Measurements from ENCODE around the gene GBF1. TPM values are rescaled to one million over a fixed set of nuclear protein-coding genes. Genes with fewer than 3 reads are reported as not detected.

GBF1 gene
- total RNA-seq, 1 experiment from 2014 or later = 28.3 TPM

GRCh38 chr10:102410429-102411073, 165.2 kb downstream of the GBF1 start:
- no peaks in the 10 kb centered on the region for H3F3A ChIP-seq (ENCODE audit: insufficient read depth, low read depth)
- no peaks in the 10 kb centered on the region for H3K36me3 ChIP-seq (ENCODE audit: low read depth)
- H3K4me1 ChIP-seq (replicated peaks; ENCODE audit: insufficient read depth) = no peaks in the 10 kb centered on the region
- intact Hi-C loops (cut with micrococcal nuclease; ENCODE audit: unreplicated experiment) = no loop called here
- ChIA-PET POLR2A (ENCODE audit: unreplicated experiment) (no interaction called here), CTCF (no interaction called here)
- no peak for DNase-seq
- no TSS peak for BruUV-seq (replicated peaks)
- H4K20me1 ChIP-seq (ENCODE audit: insufficient read depth) = no peaks in the 10 kb centered on the region
- H2AFZ ChIP-seq = no peak overlapping the region
- no peaks in the 10 kb centered on the region for H3K9me3 ChIP-seq (ENCODE audit: insufficient read depth, low read depth)
- no peak overlapping the region for H3K4me3 ChIP-seq
- no peak overlapping the region for H3K4me2 ChIP-seq
- no peak for TF ChIP-seq CTCF (conservative IDR thresholded peaks at IDR 0.05)
- TF ChIP-seq EZH2 (IDR thresholded peaks at IDR 0.05; ENCODE audit: low read depth) = no peak
- H3K9me2 ChIP-seq (ENCODE audit: insufficient read depth) = no peaks in the 10 kb centered on the region
- peaks cover 47% of the 10 kb centered on the region for H3K27me3 ChIP-seq (ENCODE audit: insufficient read depth, low read depth)
- H3K79me2 ChIP-seq (ENCODE audit: low read depth) = no peaks in the 10 kb centered on the region
- H3K27ac ChIP-seq = no peak overlapping the region

DNA sequence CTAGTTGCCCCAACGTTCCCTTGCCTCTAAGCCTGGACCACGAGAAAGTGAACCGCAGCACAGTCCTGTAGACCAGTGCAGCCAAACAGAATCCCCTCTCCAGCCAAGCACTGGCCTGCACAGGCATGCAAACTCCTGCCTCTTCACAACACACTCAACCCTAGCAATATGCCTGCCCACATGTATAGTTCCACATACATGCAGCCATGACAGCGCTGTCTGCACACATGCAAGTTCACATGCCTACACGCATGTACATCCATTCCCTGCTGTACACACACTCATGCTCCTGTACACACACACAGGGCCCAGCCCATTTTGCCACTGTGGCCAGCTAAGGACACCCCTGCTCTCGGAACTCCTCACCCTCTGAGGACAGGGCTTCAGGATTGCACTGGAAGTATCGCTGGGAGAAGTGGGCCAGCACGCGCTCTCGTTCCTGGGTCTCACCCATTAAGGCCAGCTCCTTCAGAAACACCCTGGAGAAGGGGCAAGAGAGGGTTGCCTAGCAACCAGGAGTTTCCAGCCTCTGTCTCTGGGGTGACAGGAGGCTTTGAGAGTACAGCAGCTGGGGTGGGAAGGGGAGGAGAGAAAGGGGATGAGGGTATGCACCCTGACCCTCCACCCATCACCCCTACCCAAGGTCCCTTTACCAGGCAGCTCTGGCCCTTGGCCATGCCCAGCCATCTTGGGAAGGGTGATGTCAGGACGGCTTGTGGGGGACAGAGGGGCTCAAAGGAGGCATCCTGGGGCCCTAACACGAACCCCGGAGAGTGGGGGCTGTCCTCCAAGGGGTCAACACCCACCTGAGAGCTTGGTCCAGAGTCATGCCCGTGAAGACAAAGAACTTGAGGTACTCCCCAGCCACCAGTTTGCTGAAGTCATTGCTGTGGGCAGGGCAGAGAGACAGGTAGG, 166.3 kb downstream of the GBF1 start:
- H3K4me2 ChIP-seq = no peak overlapping the region
- no peaks in the 10 kb centered on the region for H3K36me3 ChIP-seq (ENCODE audit: low read depth)
- H3K4me3 ChIP-seq = no peak overlapping the region
- intact Hi-C loops (cut with micrococcal nuclease; ENCODE audit: unreplicated experiment) = no loop called here
- H4K20me1 ChIP-seq (ENCODE audit: insufficient read depth) = no peaks in the 10 kb centered on the region
- POLR2A ChIA-PET (ENCODE audit: unreplicated experiment) = no interaction called here
- H2AFZ ChIP-seq = no peak overlapping the region
- H3K9me3 ChIP-seq (ENCODE audit: insufficient read depth, low read depth) = no peaks in the 10 kb centered on the region
- no peaks in the 10 kb centered on the region for H3K4me1 ChIP-seq (replicated peaks; ENCODE audit: insufficient read depth)
- no peak for DNase-seq
- TF ChIP-seq CTCF (conservative IDR thresholded peaks at IDR 0.05) = no peak
- no peak for TF ChIP-seq EZH2 (IDR thresholded peaks at IDR 0.05; ENCODE audit: low read depth)
- BruUV-seq (replicated peaks) = no TSS peak
- peaks cover 55% of the 10 kb centered on the region for H3K27me3 ChIP-seq (ENCODE audit: insufficient read depth, low read depth)
- CTCF ChIA-PET = interaction anchor here (0.6 kb wide), 1 partner anchor 10 kb away, joined by 4 read pairs; no protein-coding TSS in a partner anchor
- no peaks in the 10 kb centered on the region for H3K9me2 ChIP-seq (ENCODE audit: insufficient read depth)
- no peak overlapping the region for H3K27ac ChIP-seq
- no peaks in the 10 kb centered on the region for H3F3A ChIP-seq (ENCODE audit: insufficient read depth, low read depth)
- no peaks in the 10 kb centered on the region for H3K79me2 ChIP-seq (ENCODE audit: low read depth)

DNA sequence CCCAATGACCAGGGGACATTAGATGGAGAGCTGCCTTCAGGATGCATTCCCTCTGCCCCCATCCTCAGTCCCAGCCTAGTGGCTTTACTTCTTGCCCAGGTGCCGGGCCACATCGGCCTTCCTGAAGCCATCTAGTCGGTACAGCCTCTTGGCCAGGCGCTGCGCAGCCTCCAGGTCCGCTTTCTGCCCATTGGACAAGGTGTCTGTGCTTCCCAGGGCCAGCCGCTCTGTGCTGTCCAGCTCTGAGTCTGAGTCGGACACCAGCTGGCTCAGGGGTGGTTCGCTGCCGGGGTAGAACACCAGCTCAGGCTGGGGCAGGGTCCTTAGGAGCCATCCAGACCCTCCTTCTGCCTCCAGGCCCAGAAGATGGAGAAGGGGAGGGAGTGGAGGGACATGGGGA, 167.0 kb downstream of the GBF1 start:
- no peak for DNase-seq
- Histone ChIP-seq H3K27me3 (ENCODE audit: insufficient read depth, low read depth) (peaks cover 55% of the 10 kb centered on the region), H3K36me3 (ENCODE audit: low read depth) (no peaks in the 10 kb centered on the region), H3K79me2 (ENCODE audit: low read depth) (no peaks in the 10 kb centered on the region), H3K4me1 (replicated peaks; ENCODE audit: insufficient read depth) (no peaks in the 10 kb centered on the region), H4K20me1 (ENCODE audit: insufficient read depth) (no peaks in the 10 kb centered on the region), H3K9me2 (ENCODE audit: insufficient read depth) (no peaks in the 10 kb centered on the region), H3F3A (ENCODE audit: insufficient read depth, low read depth) (no peaks in the 10 kb centered on the region), H3K4me2 (no peak overlapping the region), H3K4me3 (no peak overlapping the region), H3K9me3 (ENCODE audit: insufficient read depth, low read depth) (no peaks in the 10 kb centered on the region), H2AFZ (no peak overlapping the region), H3K27ac (no peak overlapping the region)
- no peak for TF ChIP-seq CTCF (conservative IDR thresholded peaks at IDR 0.05)
- no peak for TF ChIP-seq EZH2 (IDR thresholded peaks at IDR 0.05; ENCODE audit: low read depth)
- BruUV-seq (replicated peaks) = no TSS peak
- ChIA-PET CTCF (no interaction called here), POLR2A (ENCODE audit: unreplicated experiment) (no interaction called here)
- intact Hi-C loops (cut with micrococcal nuclease; ENCODE audit: unreplicated experiment) = no loop called here
